H9 (cell line): ENCODE measurements around the gene CCDC68. TPM values are rescaled to one million over a fixed set of nuclear protein-coding genes. Genes with fewer than 3 reads are reported as not detected.

Experiments used
- DNase-seq: peaks from one replicate; pipeline ENCODE4 v3.0.0-alpha.2; 2017
- H2AFZ ChIP-seq: one replicate; pipeline ENCODE4 v1.6.1; 2013; ENCODE audit warnings: mild to moderate bottlenecking, low read length, control low read depth, moderate library complexity
- H2AK5ac ChIP-seq: 2 replicates; pipeline ENCODE4 v1.6.1; 2013; ENCODE audit warnings: low read length, control low read depth, mixed read lengths; ENCODE audit not compliant: insufficient read length
- H2BK120ac ChIP-seq: one replicate; pipeline ENCODE4 v1.6.1; 2013; ENCODE audit warnings: low read depth, mild to moderate bottlenecking, low read length, control low read depth, inconsistent platforms; ENCODE audit not compliant: poor library complexity, severe bottlenecking
- H2BK12ac ChIP-seq: 2 replicates; pipeline ENCODE4 v1.6.1; 2013; ENCODE audit warnings: low read length, control low read depth, mixed read lengths, low read depth; ENCODE audit not compliant: insufficient read length
- H2BK15ac ChIP-seq: 2 replicates; pipeline ENCODE4 v1.6.1; 2013; ENCODE audit warnings: low read depth, low read length, control low read depth
- H2BK20ac ChIP-seq: one replicate; pipeline ENCODE4 v1.6.1; 2013; ENCODE audit warnings: low read depth, mild to moderate bottlenecking, low read length, control low read depth, inconsistent platforms; ENCODE audit not compliant: poor library complexity, severe bottlenecking
- H2BK5ac ChIP-seq: 2 replicates; pipeline ENCODE4 v1.6.1; 2013; ENCODE audit warnings: low read length, control low read depth, mixed read lengths; ENCODE audit not compliant: insufficient read length
- H3K14ac ChIP-seq: 2 replicates; pipeline ENCODE4 v1.6.1; 2013; ENCODE audit warnings: low read length, control low read depth; ENCODE audit not compliant: insufficient read depth
- H3K18ac ChIP-seq: 2 replicates; pipeline ENCODE4 v1.6.1; 2013; ENCODE audit warnings: low read depth, mild to moderate bottlenecking, mixed read lengths, low read length, control low read depth; ENCODE audit not compliant: insufficient read length
- H3K23ac ChIP-seq: 2 replicates; pipeline ENCODE4 v1.6.1; 2013; ENCODE audit warnings: low read length, control low read depth, mixed read lengths, low read depth; ENCODE audit not compliant: insufficient read length
- H3K23me2 ChIP-seq: 2 replicates; pipeline ENCODE4 v1.6.1; 2013; ENCODE audit warnings: low read depth, mild to moderate bottlenecking, mixed read lengths, low read length, control low read depth; ENCODE audit not compliant: insufficient read length, poor library complexity, severe bottlenecking
- H3K27ac ChIP-seq: 2 replicates; pipeline ENCODE4 v1.5.1; 2013; ENCODE audit warnings: low read length, control low read depth, mixed read lengths, low read depth; ENCODE audit not compliant: insufficient read length
- H3K27me3 ChIP-seq: 2 replicates; pipeline ENCODE4 v1.6.1; 2013; ENCODE audit warnings: low read length, control low read depth, inconsistent platforms; ENCODE audit not compliant: insufficient read depth
- H3K4ac ChIP-seq: 2 replicates; pipeline ENCODE4 v1.6.1; 2013; ENCODE audit warnings: low read depth, mild to moderate bottlenecking, control low read depth, inconsistent platforms, low read length, moderate library complexity
- H3K4me1 ChIP-seq: 2 replicates; pipeline ENCODE4 v1.6.1; 2013; ENCODE audit warnings: low read length, control low read depth, inconsistent platforms; ENCODE audit not compliant: insufficient read depth
- H3K4me2 ChIP-seq: 2 replicates; pipeline ENCODE4 v1.6.1; 2013; ENCODE audit warnings: low read length, control low read depth, mixed read lengths; ENCODE audit not compliant: insufficient read length, insufficient read depth
- H3K56ac ChIP-seq: 2 replicates; pipeline ENCODE4 v1.6.1; 2013; ENCODE audit warnings: low read depth, mild to moderate bottlenecking, mixed read lengths, low read length, control low read depth; ENCODE audit not compliant: insufficient read length
- H3K79me1 ChIP-seq: 2 replicates; pipeline ENCODE4 v1.6.1; 2013; ENCODE audit warnings: low read depth, mild to moderate bottlenecking, moderate library complexity, low read length, control low read depth, inconsistent platforms; ENCODE audit not compliant: insufficient read depth, poor library complexity, severe bottlenecking
- H3K79me2 ChIP-seq: 2 replicates; pipeline ENCODE4 v1.6.1; 2013; ENCODE audit warnings: low read length, control low read depth, inconsistent platforms; ENCODE audit not compliant: insufficient read depth
- H3K9ac ChIP-seq: 2 replicates; pipeline ENCODE4 v1.6.1; 2013; ENCODE audit warnings: low read length, control low read depth, mixed read lengths; ENCODE audit not compliant: insufficient read length; ENCODE audit errors: extremely low read depth
- H3K9me3 ChIP-seq: one replicate; pipeline ENCODE4 v1.6.1; 2013; ENCODE audit warnings: low read depth, low read length, inconsistent platforms; ENCODE audit not compliant: control insufficient read depth
- H3T11ph ChIP-seq: one replicate; pipeline ENCODE4 v1.6.1; 2013; ENCODE audit warnings: mild to moderate bottlenecking, low read length, control low read depth, inconsistent platforms
- H4K20me1 ChIP-seq: one replicate; pipeline ENCODE4 v1.6.1; 2013; ENCODE audit not compliant: control insufficient read depth, insufficient read length, insufficient read depth
- H4K5ac ChIP-seq: 2 replicates; pipeline ENCODE4 v1.6.1; 2013; ENCODE audit warnings: low read depth, mild to moderate bottlenecking, mixed read lengths, low read length, control low read depth; ENCODE audit not compliant: insufficient read length
- H4K8ac ChIP-seq: replicated peaks from 2 replicates; pipeline ENCODE4 v1.6.1; 2013; ENCODE audit warnings: low read length, control low read depth, mixed read lengths, low read depth; ENCODE audit not compliant: insufficient read length
- H4K91ac ChIP-seq: 2 replicates; pipeline ENCODE4 v1.6.1; 2013; ENCODE audit warnings: low read depth, mild to moderate bottlenecking, moderate library complexity, mixed read lengths, low read length, control low read depth; ENCODE audit not compliant: insufficient read length
- H3K27ac Mint-ChIP-seq, 3 experiments: 2 replicates in 2 of 3; 3 replicates in 1 of 3; pipeline ENCODE4 v1.8.0; 2020 to 2021; ENCODE audit warnings: mixed read lengths in 3 of 3, mild to moderate bottlenecking in 1 of 3, moderate library complexity in 1 of 3
- H3K27me3 Mint-ChIP-seq: 2 replicates; pipeline ENCODE4 v1.8.0; 2021; ENCODE audit warnings: low read depth, mild to moderate bottlenecking, moderate library complexity, mixed read lengths
- H3K36me3 Mint-ChIP-seq, 3 experiments: 2 replicates in 2 of 3; 3 replicates in 1 of 3; pipeline ENCODE4 v1.8.0; 2020 to 2021; ENCODE audit warnings: low read depth in 3 of 3, mixed read lengths in 3 of 3; ENCODE audit not compliant: insufficient read depth in 1 of 3
- H3K4me1 Mint-ChIP-seq, 2 experiments: 2 replicates each; pipeline ENCODE4 v1.8.0; 2020; ENCODE audit warnings: mixed read lengths in 2 of 2
- H3K4me3 Mint-ChIP-seq, 2 experiments: 2 replicates in 1 of 2; 3 replicates in 1 of 2; pipeline ENCODE4 v1.8.0; 2020 to 2021; ENCODE audit warnings: mild to moderate bottlenecking in 2 of 2, mixed read lengths in 2 of 2, moderate library complexity in 1 of 2
- H3K9me3 Mint-ChIP-seq, 2 experiments: 2 replicates in 1 of 2; 3 replicates in 1 of 2; pipeline ENCODE4 v1.8.0; 2020; ENCODE audit warnings: mild to moderate bottlenecking in 2 of 2, mixed read lengths in 2 of 2, moderate library complexity in 1 of 2
- CTCF ChIP-seq: fragments of 200-600 bp; sonication (generic); conservative IDR thresholded peaks from 3 replicates; pipeline ENCODE4 v1.8.0; 2021; ENCODE audit warnings: antibody characterized with exemption, mild to moderate bottlenecking
- WGBS: extraction: QIAGEN DNeasy Blood & Tissue Kit; methylation state at CpG from one replicate; pipeline ENCODE4 v1.1.7; 2013; ENCODE audit warnings: missing lambda C conversion rate, low lambda C conversion rate, mixed read lengths; ENCODE audit not compliant: insufficient read length; ENCODE audit errors: extremely low coverage; 5-methylcytosine and 5-hydroxymethylcytosine counted together
- total RNA-seq: library from RNA; stranded (reverse); gene quantifications from 2 replicates; pipeline ENCODE4 v1.2.1, GENCODE V29; 2021

The CCDC68 gene
- total RNA-seq, 1 experiment from 2014 or later, result not detected

DNA sequence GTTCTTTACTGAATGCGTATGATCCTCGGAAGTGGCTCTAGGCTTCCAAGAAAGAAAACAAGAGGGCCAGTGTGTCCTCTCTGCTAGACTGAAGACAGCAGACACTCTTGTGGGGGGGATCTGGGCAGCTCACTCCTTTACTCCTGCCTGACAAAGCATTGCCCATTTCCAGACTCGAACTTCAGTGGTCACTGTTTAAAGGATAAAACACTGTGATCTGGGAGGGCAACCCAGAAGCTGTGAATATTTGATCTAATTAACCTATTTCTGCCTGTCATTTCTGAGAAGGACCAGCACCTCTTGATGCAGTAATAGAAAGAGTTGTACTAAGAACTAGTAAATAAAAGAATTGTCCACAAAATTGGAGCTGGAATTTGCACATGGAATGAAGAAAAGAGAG is 24.5 kb upstream of the CCDC68 start:
- Histone ChIP-seq H2BK15ac (no peak overlapping the region), H3K4me2 (no peak overlapping the region), H2BK120ac (no peak overlapping the region), H2BK5ac (no peak overlapping the region), H3T11ph (no peak overlapping the region), H4K20me1 (no peaks in the 10 kb centered on the region), H2AK5ac (no peak overlapping the region), H4K5ac (no peak overlapping the region), H3K27ac (no peak overlapping the region), H3K4ac (no peak overlapping the region), H3K79me2 (no peaks in the 10 kb centered on the region), H3K14ac (no peak overlapping the region), H3K79me1 (no peaks in the 10 kb centered on the region), H3K9me3 (no peaks in the 10 kb centered on the region), H2BK20ac (no peak overlapping the region), H2BK12ac (no peak overlapping the region), H3K9ac (no peak overlapping the region), H3K18ac (no peak overlapping the region), H2AFZ (no peak overlapping the region), H3K23me2 (no peaks in the 10 kb centered on the region), H4K91ac (no peak overlapping the region), H3K27me3 (no peaks in the 10 kb centered on the region), H3K56ac (no peak overlapping the region), H4K8ac (no peak overlapping the region), H3K23ac (no peak overlapping the region), H3K4me1 (no peaks in the 10 kb centered on the region)
- no peak for DNase-seq
- H3K9me3 Mint-ChIP-seq, result no peaks in the 10 kb centered on the region
- no peaks in the 10 kb centered on the region for H3K36me3 Mint-ChIP-seq
- no peak for TF ChIP-seq CTCF
- no CpG with 5 or more reads among the region's 3 CpGs for WGBS
- H3K4me3 Mint-ChIP-seq, result no peak overlapping the region
- H3K27ac Mint-ChIP-seq, result no peak overlapping the region
- H3K27me3 Mint-ChIP-seq, result no peaks in the 10 kb centered on the region
- H3K4me1 Mint-ChIP-seq, result peaks cover 0 to 2% of the 10 kb centered on the region in 2 experiments; a peak in 1 of 4 replicates
